Loucy (cell line): Measurements from ENCODE around the gene AGTRAP.

Source experiments
- EZH2phosphoT487 ChIP-seq: fragments of 200-600 bp; IDR thresholded peaks from 2 replicates; pipeline ENCODE4 v1.6.1; 2018; ENCODE audit warnings: antibody characterized with exemption, mild to moderate bottlenecking, moderate library complexity, borderline replicate concordance
- TF ChIP-seq, protein P1 (sequence below): fragments of 200-600 bp; sonication (generic); conservative IDR thresholded peaks from 2 replicates; pipeline ENCODE4 v1.5.1; 2014; ENCODE audit warnings: mild to moderate bottlenecking, antibody characterized with exemption, low read length

GRCh38 chr1:11741482-11741881 is 5.5 kb downstream of the AGTRAP start:
- TF ChIP-seq EZH2phosphoT487 = no peak
- TF ChIP-seq, protein P1, sequence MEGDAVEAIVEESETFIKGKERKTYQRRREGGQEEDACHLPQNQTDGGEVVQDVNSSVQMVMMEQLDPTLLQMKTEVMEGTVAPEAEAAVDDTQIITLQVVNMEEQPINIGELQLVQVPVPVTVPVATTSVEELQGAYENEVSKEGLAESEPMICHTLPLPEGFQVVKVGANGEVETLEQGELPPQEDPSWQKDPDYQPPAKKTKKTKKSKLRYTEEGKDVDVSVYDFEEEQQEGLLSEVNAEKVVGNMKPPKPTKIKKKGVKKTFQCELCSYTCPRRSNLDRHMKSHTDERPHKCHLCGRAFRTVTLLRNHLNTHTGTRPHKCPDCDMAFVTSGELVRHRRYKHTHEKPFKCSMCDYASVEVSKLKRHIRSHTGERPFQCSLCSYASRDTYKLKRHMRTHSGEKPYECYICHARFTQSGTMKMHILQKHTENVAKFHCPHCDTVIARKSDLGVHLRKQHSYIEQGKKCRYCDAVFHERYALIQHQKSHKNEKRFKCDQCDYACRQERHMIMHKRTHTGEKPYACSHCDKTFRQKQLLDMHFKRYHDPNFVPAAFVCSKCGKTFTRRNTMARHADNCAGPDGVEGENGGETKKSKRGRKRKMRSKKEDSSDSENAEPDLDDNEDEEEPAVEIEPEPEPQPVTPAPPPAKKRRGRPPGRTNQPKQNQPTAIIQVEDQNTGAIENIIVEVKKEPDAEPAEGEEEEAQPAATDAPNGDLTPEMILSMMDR = no peak
